ENCODE data around the gene CNBP. TPM values are rescaled to one million over a fixed set of nuclear protein-coding genes. Genes with fewer than 3 reads are reported as not detected.

Gene CNBP
- total and polyA plus RNA-seq, 2 of the 13 experiments (the other 11 are each of a cell fraction or from before 2014, with no cell fraction given): 282 to 354 TPM

DNA sequence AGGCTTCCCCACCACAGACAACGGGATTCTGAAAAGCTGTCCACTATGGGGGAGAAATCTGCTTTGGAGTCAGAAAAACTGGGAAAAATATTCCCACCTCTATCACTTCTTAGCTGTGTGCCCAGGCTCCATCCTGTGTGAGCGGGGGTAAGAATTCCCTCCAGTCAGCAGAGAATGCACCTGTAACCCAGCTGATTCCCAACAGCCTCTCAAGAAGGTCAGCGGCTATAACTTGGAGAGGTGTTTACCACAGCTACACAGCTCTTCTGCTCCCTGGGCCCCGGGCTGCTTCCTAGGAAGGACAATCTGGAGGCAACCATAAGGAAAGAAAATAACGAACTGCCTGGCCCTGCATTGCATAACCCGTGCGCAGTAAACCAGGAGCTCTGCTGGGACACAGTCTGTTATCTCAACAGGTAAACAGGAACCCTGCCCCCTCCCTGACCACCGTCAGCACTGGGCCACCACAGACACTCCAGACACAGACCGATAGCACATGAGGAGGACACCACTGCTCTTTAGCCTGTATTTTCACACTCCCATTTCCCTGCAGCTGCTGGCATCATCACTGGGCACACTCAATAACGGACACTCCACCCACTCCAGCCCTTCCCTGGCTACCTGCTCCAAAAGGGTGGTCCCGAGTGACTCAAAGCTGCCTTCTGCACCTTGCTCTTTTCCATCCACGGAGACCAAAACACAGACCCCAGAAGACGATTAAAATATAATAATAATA is 64.2 kb downstream of the CNBP start (continued):
- TF ChIP-seq, protein P1, sequence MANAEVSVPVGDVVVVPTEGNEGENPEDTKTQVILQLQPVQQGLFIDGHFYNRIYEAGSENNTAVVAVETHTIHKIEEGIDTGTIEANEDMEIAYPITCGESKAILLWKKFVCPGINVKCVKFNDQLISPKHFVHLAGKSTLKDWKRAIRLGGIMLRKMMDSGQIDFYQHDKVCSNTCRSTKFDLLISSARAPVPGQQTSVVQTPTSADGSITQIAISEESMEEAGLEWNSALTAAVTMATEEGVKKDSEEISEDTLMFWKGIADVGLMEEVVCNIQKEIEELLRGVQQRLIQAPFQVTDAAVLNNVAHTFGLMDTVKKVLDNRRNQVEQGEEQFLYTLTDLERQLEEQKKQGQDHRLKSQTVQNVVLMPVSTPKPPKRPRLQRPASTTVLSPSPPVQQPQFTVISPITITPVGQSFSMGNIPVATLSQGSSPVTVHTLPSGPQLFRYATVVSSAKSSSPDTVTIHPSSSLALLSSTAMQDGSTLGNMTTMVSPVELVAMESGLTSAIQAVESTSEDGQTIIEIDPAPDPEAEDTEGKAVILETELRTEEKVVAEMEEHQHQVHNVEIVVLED (CRISPR knock-in tag; IDR thresholded peaks at IDR 0.05; ENCODE audit: borderline replicate concordance): peak; percentile 34; the same call in 1 of the 2 replicates
- TF ChIP-seq THYN1 (CRISPR knock-in tag; IDR thresholded peaks at IDR 0.05; ENCODE audit: borderline replicate concordance, low read depth): no peak
- no peak for TF ChIP-seq ZNF343 (CRISPR knock-in tag; IDR thresholded peaks at IDR 0.05)
- TF ChIP-seq, protein P2, sequence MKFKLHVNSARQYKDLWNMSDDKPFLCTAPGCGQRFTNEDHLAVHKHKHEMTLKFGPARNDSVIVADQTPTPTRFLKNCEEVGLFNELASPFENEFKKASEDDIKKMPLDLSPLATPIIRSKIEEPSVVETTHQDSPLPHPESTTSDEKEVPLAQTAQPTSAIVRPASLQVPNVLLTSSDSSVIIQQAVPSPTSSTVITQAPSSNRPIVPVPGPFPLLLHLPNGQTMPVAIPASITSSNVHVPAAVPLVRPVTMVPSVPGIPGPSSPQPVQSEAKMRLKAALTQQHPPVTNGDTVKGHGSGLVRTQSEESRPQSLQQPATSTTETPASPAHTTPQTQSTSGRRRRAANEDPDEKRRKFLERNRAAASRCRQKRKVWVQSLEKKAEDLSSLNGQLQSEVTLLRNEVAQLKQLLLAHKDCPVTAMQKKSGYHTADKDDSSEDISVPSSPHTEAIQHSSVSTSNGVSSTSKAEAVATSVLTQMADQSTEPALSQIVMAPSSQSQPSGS (CRISPR knock-in tag; IDR thresholded peaks at IDR 0.05): peak; percentile 58; the same call in 1 of the 2 replicates
- TF ChIP-seq ZNF530 (CRISPR knock-in tag; IDR thresholded peaks at IDR 0.05; ENCODE audit: low read depth): no peak
- TF ChIP-seq CCDC6 (CRISPR knock-in tag; IDR thresholded peaks at IDR 0.05): peak; percentile 91
- TF ChIP-seq ZNF282 (IDR thresholded peaks at IDR 0.05; ENCODE audit: partially characterized antibody): no peak
- TF ChIP-seq JUND (CRISPR knock-in tag; IDR thresholded peaks at IDR 0.05): 0 out of 2 replicates have a peak, but pooled peaks have one; percentile 39
- peak; percentile 90 for TF ChIP-seq AKAP8 (CRISPR knock-in tag; IDR thresholded peaks at IDR 0.05)
- TF ChIP-seq, protein P3, sequence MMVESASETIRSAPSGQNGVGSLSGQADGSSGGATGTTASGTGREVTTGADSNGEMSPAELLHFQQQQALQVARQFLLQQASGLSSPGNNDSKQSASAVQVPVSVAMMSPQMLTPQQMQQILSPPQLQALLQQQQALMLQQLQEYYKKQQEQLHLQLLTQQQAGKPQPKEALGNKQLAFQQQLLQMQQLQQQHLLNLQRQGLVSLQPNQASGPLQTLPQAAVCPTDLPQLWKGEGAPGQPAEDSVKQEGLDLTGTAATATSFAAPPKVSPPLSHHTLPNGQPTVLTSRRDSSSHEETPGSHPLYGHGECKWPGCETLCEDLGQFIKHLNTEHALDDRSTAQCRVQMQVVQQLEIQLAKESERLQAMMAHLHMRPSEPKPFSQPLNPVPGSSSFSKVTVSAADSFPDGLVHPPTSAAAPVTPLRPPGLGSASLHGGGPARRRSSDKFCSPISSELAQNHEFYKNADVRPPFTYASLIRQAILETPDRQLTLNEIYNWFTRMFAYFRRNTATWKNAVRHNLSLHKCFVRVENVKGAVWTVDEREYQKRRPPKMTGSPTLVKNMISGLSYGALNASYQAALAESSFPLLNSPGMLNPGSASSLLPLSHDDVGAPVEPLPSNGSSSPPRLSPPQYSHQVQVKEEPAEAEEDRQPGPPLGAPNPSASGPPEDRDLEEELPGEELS (CRISPR knock-in tag; IDR thresholded peaks at IDR 0.05): peak; percentile 99
- no peak for TF ChIP-seq XBP1 (CRISPR knock-in tag; IDR thresholded peaks at IDR 0.05)
- peak; percentile 90 for TF ChIP-seq ZSCAN21 (CRISPR knock-in tag; IDR thresholded peaks at IDR 0.05; ENCODE audit: borderline replicate concordance)
- no peak for TF ChIP-seq FIP1L1 (IDR thresholded peaks at IDR 0.05; ENCODE audit: borderline replicate concordance, insufficient read depth, low read depth, low read length)
- TF ChIP-seq, protein P4, sequence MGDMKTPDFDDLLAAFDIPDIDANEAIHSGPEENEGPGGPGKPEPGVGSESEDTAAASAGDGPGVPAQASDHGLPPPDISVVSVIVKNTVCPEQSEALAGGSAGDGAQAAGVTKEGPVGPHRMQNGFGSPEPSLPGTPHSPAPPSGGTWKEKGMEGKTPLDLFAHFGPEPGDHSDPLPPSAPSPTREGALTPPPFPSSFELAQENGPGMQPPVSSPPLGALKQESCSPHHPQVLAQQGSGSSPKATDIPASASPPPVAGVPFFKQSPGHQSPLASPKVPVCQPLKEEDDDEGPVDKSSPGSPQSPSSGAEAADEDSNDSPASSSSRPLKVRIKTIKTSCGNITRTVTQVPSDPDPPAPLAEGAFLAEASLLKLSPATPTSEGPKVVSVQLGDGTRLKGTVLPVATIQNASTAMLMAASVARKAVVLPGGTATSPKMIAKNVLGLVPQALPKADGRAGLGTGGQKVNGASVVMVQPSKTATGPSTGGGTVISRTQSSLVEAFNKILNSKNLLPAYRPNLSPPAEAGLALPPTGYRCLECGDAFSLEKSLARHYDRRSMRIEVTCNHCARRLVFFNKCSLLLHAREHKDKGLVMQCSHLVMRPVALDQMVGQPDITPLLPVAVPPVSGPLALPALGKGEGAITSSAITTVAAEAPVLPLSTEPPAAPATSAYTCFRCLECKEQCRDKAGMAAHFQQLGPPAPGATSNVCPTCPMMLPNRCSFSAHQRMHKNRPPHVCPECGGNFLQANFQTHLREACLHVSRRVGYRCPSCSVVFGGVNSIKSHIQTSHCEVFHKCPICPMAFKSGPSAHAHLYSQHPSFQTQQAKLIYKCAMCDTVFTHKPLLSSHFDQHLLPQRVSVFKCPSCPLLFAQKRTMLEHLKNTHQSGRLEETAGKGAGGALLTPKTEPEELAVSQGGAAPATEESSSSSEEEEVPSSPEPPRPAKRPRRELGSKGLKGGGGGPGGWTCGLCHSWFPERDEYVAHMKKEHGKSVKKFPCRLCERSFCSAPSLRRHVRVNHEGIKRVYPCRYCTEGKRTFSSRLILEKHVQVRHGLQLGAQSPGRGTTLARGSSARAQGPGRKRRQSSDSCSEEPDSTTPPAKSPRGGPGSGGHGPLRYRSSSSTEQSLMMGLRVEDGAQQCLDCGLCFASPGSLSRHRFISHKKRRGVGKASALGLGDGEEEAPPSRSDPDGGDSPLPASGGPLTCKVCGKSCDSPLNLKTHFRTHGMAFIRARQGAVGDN (CRISPR knock-in tag; IDR thresholded peaks at IDR 0.05): peak; percentile 79
- peak; percentile 55 for TF ChIP-seq CREB1 (IDR thresholded peaks at IDR 0.05)
- no peak for TF ChIP-seq CREB1 (CRISPR knock-in tag; IDR thresholded peaks at IDR 0.05)
- TF ChIP-seq, protein P5, sequence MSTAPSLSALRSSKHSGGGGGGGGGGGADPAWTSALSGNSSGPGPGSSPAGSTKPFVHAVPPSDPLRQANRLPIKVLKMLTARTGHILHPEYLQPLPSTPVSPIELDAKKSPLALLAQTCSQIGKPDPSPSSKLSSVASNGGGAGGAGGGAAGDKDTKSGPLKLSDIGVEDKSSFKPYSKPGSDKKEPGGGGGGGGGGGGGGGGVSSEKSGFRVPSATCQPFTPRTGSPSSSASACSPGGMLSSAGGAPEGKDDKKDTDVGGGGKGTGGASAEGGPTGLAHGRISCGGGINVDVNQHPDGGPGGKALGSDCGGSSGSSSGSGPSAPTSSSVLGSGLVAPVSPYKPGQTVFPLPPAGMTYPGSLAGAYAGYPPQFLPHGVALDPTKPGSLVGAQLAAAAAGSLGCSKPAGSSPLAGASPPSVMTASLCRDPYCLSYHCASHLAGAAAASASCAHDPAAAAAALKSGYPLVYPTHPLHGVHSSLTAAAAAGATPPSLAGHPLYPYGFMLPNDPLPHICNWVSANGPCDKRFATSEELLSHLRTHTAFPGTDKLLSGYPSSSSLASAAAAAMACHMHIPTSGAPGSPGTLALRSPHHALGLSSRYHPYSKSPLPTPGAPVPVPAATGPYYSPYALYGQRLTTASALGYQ (CRISPR knock-in tag; IDR thresholded peaks at IDR 0.05): peak; percentile 47; the same call in 1 of the 2 replicates

All from HepG2 (cell line).